Nephron progenitor cell (in vitro differentiated cells): ENCODE data around the gene CNTNAP2.

Experiments used
- DNase-seq: peaks from one replicate; pipeline ENCODE4 v3.0.0; 2021
- H3K27ac Mint-ChIP-seq: 2 replicates; pipeline ENCODE4 v1.8.0; 2021; ENCODE audit warnings: mild to moderate bottlenecking, moderate library complexity, mixed read lengths
- H3K27me3 Mint-ChIP-seq: 2 replicates; pipeline ENCODE4 v1.8.0; 2021; ENCODE audit warnings: mild to moderate bottlenecking, low read depth, mixed read lengths; ENCODE audit not compliant: poor library complexity
- H3K36me3 Mint-ChIP-seq: 2 replicates; pipeline ENCODE4 v1.8.0; 2021; ENCODE audit warnings: low read depth, mixed read lengths
- H3K4me1 Mint-ChIP-seq: 2 replicates; pipeline ENCODE4 v1.8.0; 2021; ENCODE audit warnings: mixed read lengths
- H3K4me3 Mint-ChIP-seq: 2 replicates; pipeline ENCODE4 v1.8.0; 2021; ENCODE audit warnings: mild to moderate bottlenecking, moderate library complexity, mixed read lengths
- H3K9me3 Mint-ChIP-seq: 2 replicates; pipeline ENCODE4 v1.8.0; 2021; ENCODE audit warnings: mild to moderate bottlenecking, moderate library complexity, mixed read lengths
- TF ChIP-seq, protein P1 (sequence below): fragments of 200-600 bp; sonication (generic); IDR thresholded peaks from 2 replicates; pipeline ENCODE4 v1.5.0; 2021; ENCODE audit warnings: antibody characterized with exemption

CNTNAP2 gene

GRCh38 chr7:147659036-147659995 lies 1542.7 kb downstream of the CNTNAP2 start:
- H3K9me3 Mint-ChIP-seq, result no peaks in the 10 kb centered on the region

DNA sequence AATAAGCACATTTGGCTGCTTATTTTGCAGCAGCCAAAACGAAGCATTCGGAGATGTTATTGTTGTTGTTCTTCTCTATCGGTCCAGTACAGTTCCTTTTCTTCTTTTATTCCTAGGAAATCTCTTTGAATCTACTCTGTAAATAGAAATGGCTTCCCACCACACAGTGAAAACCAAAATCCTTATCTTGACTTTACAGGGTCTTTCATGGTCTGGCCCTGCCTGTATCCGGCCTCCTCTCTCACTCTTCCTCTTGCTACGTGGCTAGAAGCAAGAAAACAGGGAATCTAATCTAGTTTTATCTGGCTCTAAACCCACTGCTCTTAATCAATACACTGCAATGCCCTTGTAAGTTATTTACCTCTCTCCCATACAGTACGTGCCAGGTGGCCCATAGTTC lies 1547.9 kb downstream of the CNTNAP2 start:
- no peaks in the 10 kb centered on the region for H3K36me3 Mint-ChIP-seq
- DNase-seq, result no peak

More at GRCh38 chr7:147659036-147659995, 1542.7 kb downstream of the CNTNAP2 start:
- Mint-ChIP-seq H3K27me3 (no peaks in the 10 kb centered on the region), H3K4me1 (no peaks in the 10 kb centered on the region), H3K27ac (no peak overlapping the region), H3K4me3 (no peak overlapping the region), H3K36me3 (no peaks in the 10 kb centered on the region)
- DNase-seq, result no peak
- TF ChIP-seq, protein P1, sequence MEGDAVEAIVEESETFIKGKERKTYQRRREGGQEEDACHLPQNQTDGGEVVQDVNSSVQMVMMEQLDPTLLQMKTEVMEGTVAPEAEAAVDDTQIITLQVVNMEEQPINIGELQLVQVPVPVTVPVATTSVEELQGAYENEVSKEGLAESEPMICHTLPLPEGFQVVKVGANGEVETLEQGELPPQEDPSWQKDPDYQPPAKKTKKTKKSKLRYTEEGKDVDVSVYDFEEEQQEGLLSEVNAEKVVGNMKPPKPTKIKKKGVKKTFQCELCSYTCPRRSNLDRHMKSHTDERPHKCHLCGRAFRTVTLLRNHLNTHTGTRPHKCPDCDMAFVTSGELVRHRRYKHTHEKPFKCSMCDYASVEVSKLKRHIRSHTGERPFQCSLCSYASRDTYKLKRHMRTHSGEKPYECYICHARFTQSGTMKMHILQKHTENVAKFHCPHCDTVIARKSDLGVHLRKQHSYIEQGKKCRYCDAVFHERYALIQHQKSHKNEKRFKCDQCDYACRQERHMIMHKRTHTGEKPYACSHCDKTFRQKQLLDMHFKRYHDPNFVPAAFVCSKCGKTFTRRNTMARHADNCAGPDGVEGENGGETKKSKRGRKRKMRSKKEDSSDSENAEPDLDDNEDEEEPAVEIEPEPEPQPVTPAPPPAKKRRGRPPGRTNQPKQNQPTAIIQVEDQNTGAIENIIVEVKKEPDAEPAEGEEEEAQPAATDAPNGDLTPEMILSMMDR, result no peak

DNA sequence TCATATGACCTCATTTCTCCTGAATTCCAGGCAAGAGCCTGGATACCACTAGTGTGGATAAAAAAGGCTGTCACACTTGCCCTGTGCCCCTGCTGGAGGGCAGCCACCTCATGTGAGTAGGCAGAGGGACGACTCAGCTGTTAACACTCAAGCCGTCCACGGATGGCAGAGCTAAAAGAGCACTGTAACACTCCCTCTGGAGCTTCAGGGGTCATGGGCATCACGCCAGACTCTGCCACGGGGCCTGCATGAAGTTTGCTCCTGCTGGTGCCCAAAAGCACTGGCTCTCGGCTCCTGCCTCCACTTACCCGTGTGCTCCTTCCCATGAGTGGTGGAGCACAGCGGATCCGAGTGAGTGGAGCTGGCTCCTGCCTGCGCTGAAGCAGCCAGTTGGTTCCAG lies 1554.2 kb downstream of the CNTNAP2 start:
- no peak overlapping the region for H3K27ac Mint-ChIP-seq
- no peaks in the 10 kb centered on the region for H3K4me1 Mint-ChIP-seq
- no peak overlapping the region for H3K4me3 Mint-ChIP-seq
- no peak for DNase-seq
- no peaks in the 10 kb centered on the region for H3K36me3 Mint-ChIP-seq
- H3K9me3 Mint-ChIP-seq, result no peaks in the 10 kb centered on the region
- peaks cover 2% of the 10 kb centered on the region for H3K27me3 Mint-ChIP-seq
- TF ChIP-seq, protein P1, result no peak

More for the DNA sequence above, 1547.9 kb downstream of the CNTNAP2 start:
- H3K9me3 Mint-ChIP-seq, result no peaks in the 10 kb centered on the region
- no peaks in the 10 kb centered on the region for H3K4me1 Mint-ChIP-seq
- TF ChIP-seq, protein P1, result no peak
- peaks cover 2% of the 10 kb centered on the region for H3K27me3 Mint-ChIP-seq
- no peak overlapping the region for H3K4me3 Mint-ChIP-seq
- no peak overlapping the region for H3K27ac Mint-ChIP-seq

DNA sequence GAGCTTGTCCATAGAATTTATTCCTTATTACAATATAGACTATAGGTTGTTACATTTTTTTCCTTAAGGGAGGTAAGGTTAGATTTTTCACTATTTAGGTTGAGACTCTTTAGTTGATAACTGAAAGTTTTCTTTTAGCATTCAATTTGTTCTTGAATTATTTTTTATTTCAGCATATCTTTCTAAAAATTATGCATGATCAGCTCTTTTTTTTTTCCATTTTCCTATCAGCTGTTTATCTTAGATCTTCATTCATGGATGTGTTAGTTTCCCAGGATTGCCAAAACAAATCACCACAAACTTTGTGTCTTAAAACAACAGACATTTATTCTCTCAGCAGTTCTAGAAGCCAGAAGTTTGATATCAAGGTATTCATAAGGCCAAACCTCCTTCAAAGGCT lies 1558.1 kb downstream of the CNTNAP2 start:
- H3K27me3 Mint-ChIP-seq, result no peaks in the 10 kb centered on the region
- H3K9me3 Mint-ChIP-seq, result no peaks in the 10 kb centered on the region
- DNase-seq, result no peak
- H3K4me1 Mint-ChIP-seq, result no peaks in the 10 kb centered on the region
- H3K27ac Mint-ChIP-seq, result no peak overlapping the region
- TF ChIP-seq, protein P1, result no peak
- H3K36me3 Mint-ChIP-seq, result no peaks in the 10 kb centered on the region
- no peak overlapping the region for H3K4me3 Mint-ChIP-seq

DNA sequence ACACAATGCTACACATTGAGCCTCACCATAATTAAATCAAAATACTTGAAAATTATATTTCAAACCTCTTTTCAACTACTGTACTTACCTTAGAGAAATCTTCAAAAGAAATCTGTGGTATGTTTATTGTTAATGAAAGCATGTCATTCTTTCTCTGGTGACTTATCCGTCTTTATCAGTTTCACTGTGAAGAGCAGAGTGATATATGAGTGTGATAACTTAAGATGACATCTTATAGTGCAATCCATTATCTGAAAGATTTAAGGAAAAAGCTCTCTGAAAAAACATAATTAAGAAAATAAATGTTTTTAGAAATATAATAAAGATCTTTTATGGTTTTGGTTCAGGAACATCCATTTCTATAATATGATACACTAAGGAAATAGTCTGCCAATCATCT lies 1562.3 kb downstream of the CNTNAP2 start:
- Mint-ChIP-seq H3K27ac (no peak overlapping the region), H3K4me1 (no peaks in the 10 kb centered on the region), H3K4me3 (no peak overlapping the region), H3K27me3 (no peaks in the 10 kb centered on the region), H3K9me3 (no peaks in the 10 kb centered on the region), H3K36me3 (no peaks in the 10 kb centered on the region)
- TF ChIP-seq, protein P1, result no peak
- no peak for DNase-seq

- no peaks in the 10 kb centered on the region for H3K27me3 Mint-ChIP-seq
- no peaks in the 10 kb centered on the region for H3K36me3 Mint-ChIP-seq
- no peak overlapping the region for H3K4me3 Mint-ChIP-seq
- no peaks in the 10 kb centered on the region for H3K9me3 Mint-ChIP-seq
- no peak for DNase-seq
- TF ChIP-seq, protein P1, result no peak
- no peak overlapping the region for H3K27ac Mint-ChIP-seq
- no peaks in the 10 kb centered on the region for H3K4me1 Mint-ChIP-seq
Measured at GRCh38 chr7:147681530-147681929, 1564.9 kb downstream of the CNTNAP2 start.
